Activated T-cell treated with anti-CD3 and anti-CD28 coated beads, Interleukin-2, amount 50 U/mL, for 72 hours (primary cell): ENCODE measurements around the gene SNORC. TPM values are rescaled to one million over a fixed set of nuclear protein-coding genes. Genes with fewer than 3 reads are reported as not detected.
A peak's percentile ranks its signal among the peaks of the same experiment; 100 is the strongest.
"Not testable (repeated sequence)": the region's sequence is repeated elsewhere in the genome, so short reads cannot be mapped to it uniquely, and the experiment has no call there.

Experiments
- ATAC-seq, 2 donors: fragments of 150-1000 bp; cut with Tn5 transposase; replicated peaks in 1 of 2; 2 replicates each; pipeline ENCODE4 v1.10.0; 2021; ENCODE audit warnings: moderate library complexity in 2 of 2, mild to moderate bottlenecking in 1 of 2
- DNase-seq, 2 donors: peaks; one replicate each; pipeline ENCODE4 v3.0.0; 2021 to 2022; ENCODE audit warnings: mixed read lengths in 1 of 2
- H3K27ac Mint-ChIP-seq: one replicate; pipeline ENCODE4 v1.8.0; 2022; ENCODE audit warnings: mild to moderate bottlenecking, moderate library complexity, mixed read lengths
- H3K27me3 Mint-ChIP-seq: one replicate; pipeline ENCODE4 v1.8.0; 2022; ENCODE audit warnings: low read depth, mixed read lengths
- H3K36me3 Mint-ChIP-seq, 2 donors: one replicate each; pipeline ENCODE4 v1.8.0; 2022; ENCODE audit warnings: mixed read lengths in 2 of 2, mild to moderate bottlenecking in 1 of 2; ENCODE audit not compliant: insufficient read depth in 2 of 2
- H3K4me1 Mint-ChIP-seq: one replicate; pipeline ENCODE4 v1.8.0; 2022; ENCODE audit warnings: low read depth, mixed read lengths
- H3K4me3 Mint-ChIP-seq, 2 donors: one replicate each; pipeline ENCODE4 v1.8.0; 2022; ENCODE audit warnings: mild to moderate bottlenecking in 2 of 2, mixed read lengths in 2 of 2, moderate library complexity in 2 of 2
- H3K9me3 Mint-ChIP-seq, 2 donors: one replicate each; pipeline ENCODE4 v1.8.0; 2022; ENCODE audit warnings: mixed read lengths in 2 of 2
- total RNA-seq, 2 donors: library from RNA; stranded (reverse); gene quantifications; one replicate each; pipeline ENCODE4 v1.2.3, GENCODE V29; 2022

The SNORC gene
- total RNA-seq, 2 donors from 2014 or later, result 4.0 to 4.1 TPM

- DNase-seq, result no peak
- H3K9me3 Mint-ChIP-seq, result no peaks in the 10 kb centered on the region
- peak overlapping the region; percentile 15 for H3K27ac Mint-ChIP-seq
- no peaks in the 10 kb centered on the region for H3K36me3 Mint-ChIP-seq
- peaks cover 15% of the 10 kb centered on the region for H3K4me1 Mint-ChIP-seq
- ATAC-seq, result no peak
- H3K27me3 Mint-ChIP-seq, result peaks cover 10% of the 10 kb centered on the region
- H3K4me3 Mint-ChIP-seq, result no peak overlapping the region
Observed at GRCh38 chr2:232896720-232897597, 26.9 kb downstream of the SNORC start.

GRCh38 chr2:232897598-232898408, 27.7 kb downstream of the SNORC start:
- DNase-seq, result peak; percentile 56 to 62
- Mint-ChIP-seq H3K27me3 (peaks cover 1% of the 10 kb centered on the region), H3K27ac (peak overlapping the region; percentile 54), H3K4me1 (peaks cover 18% of the 10 kb centered on the region), H3K4me3 (no peak overlapping the region), H3K36me3 (no peaks in the 10 kb centered on the region), H3K9me3 (no peaks in the 10 kb centered on the region)
- ATAC-seq, result peak; percentile 73 to 76

- H3K4me3 Mint-ChIP-seq, result no peak overlapping the region
- no peak overlapping the region for H3K27ac Mint-ChIP-seq
- H3K9me3 Mint-ChIP-seq, result no peaks in the 10 kb centered on the region
- ATAC-seq, result no peak
- peaks cover 18% of the 10 kb centered on the region for H3K4me1 Mint-ChIP-seq
- H3K36me3 Mint-ChIP-seq, result no peaks in the 10 kb centered on the region
- no peak for DNase-seq
- H3K27me3 Mint-ChIP-seq, result no peaks in the 10 kb centered on the region
Observed at GRCh38 chr2:232898592-232899543, 28.8 kb downstream of the SNORC start.

GRCh38 chr2:232900811-232901735, 31.0 kb downstream of the SNORC start:
- ATAC-seq, result peak in 1 of 2 donors; percentile 1
- no peak overlapping the region for H3K27ac Mint-ChIP-seq
- no peaks in the 10 kb centered on the region for H3K36me3 Mint-ChIP-seq
- H3K4me1 Mint-ChIP-seq, result peaks cover 15% of the 10 kb centered on the region
- peak overlapping the region in 1 of 2 donors; percentile 6 for H3K4me3 Mint-ChIP-seq
- H3K9me3 Mint-ChIP-seq, result no peaks in the 10 kb centered on the region
- no peaks in the 10 kb centered on the region for H3K27me3 Mint-ChIP-seq
- DNase-seq, result no peak

DNA sequence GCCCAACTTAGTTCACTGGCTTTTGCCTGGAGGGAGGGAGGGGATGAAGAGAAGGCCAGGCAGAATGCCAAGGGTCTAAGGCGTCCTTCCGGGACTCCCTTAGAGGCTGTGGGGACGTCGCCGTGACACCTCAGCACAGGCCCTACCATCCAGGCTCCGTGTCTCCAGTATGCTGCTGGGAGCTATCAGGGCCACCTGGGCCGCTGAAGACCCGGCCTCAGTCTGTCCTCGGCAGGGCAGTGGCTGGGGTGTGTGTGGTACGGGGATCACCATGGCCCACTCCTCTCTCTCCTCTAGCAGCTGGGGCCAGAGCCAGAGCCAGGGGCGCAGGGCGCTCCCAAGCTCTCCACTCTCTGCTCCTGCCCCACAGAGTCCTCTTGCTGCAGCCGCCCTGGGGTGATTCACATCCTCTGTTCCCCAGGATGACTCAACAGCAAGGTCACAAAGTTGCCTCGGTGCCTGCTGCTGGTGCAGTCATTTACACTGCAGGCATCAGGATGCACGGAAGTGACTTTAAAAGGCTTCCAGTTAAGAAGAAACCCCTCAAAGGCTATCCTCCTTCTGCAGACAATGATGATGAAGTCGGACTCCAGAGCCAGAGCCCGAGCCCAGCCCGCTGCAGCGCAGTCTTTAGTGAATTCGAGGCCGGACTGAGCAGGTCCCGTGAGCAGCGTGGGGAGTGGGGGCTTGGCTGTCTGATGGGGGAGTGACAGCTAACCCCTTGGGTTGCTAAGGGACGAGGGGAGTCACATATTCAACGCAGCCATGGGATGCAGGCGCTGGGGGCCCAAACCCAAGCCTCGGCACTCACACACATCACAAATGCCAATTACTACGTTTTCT, 31.9 kb downstream of the SNORC start:
- H3K9me3 Mint-ChIP-seq, result no peaks in the 10 kb centered on the region
- peak; percentile 64 to 72 for DNase-seq
- H3K27ac Mint-ChIP-seq, result no peak overlapping the region
- no peaks in the 10 kb centered on the region for H3K27me3 Mint-ChIP-seq
- H3K4me3 Mint-ChIP-seq, result peak overlapping the region; percentile 31 to 33
- ATAC-seq, result peak; percentile 87 to 89
- H3K36me3 Mint-ChIP-seq, result no peaks in the 10 kb centered on the region
- peaks cover 13% of the 10 kb centered on the region for H3K4me1 Mint-ChIP-seq

DNA sequence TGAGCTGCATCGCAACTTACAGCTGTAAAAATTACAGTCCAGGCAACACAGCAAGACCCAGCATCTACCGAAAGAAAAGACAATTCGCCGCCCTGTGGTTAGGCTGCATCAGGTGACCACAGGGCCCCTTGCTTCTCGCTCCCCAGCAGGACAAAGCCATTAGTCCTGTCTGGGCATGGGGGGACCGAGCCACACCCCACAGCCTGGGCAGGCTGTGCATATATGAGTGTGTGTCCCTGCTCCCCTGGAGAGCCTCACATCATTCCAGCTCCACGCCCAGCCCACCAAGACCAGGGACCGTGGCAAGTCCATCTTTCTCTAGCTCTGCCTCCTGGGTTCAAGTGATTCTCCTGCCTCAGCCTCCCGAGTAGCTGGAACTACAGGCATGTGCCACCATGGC, 33.9 kb downstream of the SNORC start:
- DNase-seq, result no peak

GRCh38 chr2:232906867-232907717, 37.0 kb downstream of the SNORC start:
- H3K9me3 Mint-ChIP-seq, H3K27ac Mint-ChIP-seq, DNase-seq, ATAC-seq, H3K36me3 Mint-ChIP-seq, H3K4me3 Mint-ChIP-seq, H3K4me1 Mint-ChIP-seq: not testable (repeated sequence)
- H3K27me3 Mint-ChIP-seq, result peaks cover 30% of the 10 kb centered on the region

More for the DNA sequence above, 33.9 kb downstream of the SNORC start:
- peaks cover 13% of the 10 kb centered on the region for H3K4me1 Mint-ChIP-seq
- peaks cover 4% of the 10 kb centered on the region for H3K27me3 Mint-ChIP-seq
- H3K36me3 Mint-ChIP-seq, result no peaks in the 10 kb centered on the region
- H3K27ac Mint-ChIP-seq, result no peak overlapping the region
- ATAC-seq, result no peak
- H3K9me3 Mint-ChIP-seq, result no peaks in the 10 kb centered on the region
- H3K4me3 Mint-ChIP-seq, result no peak overlapping the region

GRCh38 chr2:232907718-232908085, 37.6 kb downstream of the SNORC start:
- DNase-seq, H3K36me3 Mint-ChIP-seq, ATAC-seq, H3K4me3 Mint-ChIP-seq, H3K27ac Mint-ChIP-seq, H3K4me1 Mint-ChIP-seq, H3K9me3 Mint-ChIP-seq: not testable (repeated sequence)
- peaks cover 36% of the 10 kb centered on the region for H3K27me3 Mint-ChIP-seq

DNA sequence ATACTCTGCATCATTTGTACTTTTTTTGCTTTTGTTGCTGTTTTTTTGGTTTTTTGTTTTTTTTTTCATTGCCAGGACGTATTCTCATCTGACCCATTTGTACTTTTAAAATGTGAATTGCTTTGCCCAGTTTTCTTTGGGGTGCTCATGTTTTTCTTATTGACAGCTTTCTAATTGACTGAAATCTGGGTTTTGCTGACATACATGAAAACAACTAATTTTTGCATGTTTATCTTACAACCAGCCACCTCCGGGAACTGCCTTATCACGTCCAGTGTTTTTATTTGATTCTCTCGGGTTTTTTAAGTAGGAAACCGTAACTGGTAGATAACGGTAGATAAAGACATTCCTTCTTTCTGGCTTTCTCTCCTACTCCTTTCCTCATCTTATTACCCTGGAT, 38.6 kb downstream of the SNORC start:
- Mint-ChIP-seq H3K27ac (no peak overlapping the region), H3K4me1 (no peaks in the 10 kb centered on the region), H3K36me3 (peaks cover 6 to 8% of the 10 kb centered on the region in 2 donors), H3K9me3 (peaks cover 7 to 8% of the 10 kb centered on the region in 2 donors), H3K4me3 (no peak overlapping the region), H3K27me3 (peaks cover 44% of the 10 kb centered on the region)
- no peak for ATAC-seq
- DNase-seq, result no peak

- H3K27me3 Mint-ChIP-seq, result peaks cover 49% of the 10 kb centered on the region
- H3K27ac Mint-ChIP-seq, result no peak overlapping the region
- no peak overlapping the region for H3K4me3 Mint-ChIP-seq
- H3K36me3 Mint-ChIP-seq, result peaks cover 6 to 11% of the 10 kb centered on the region in 2 donors
- H3K9me3 Mint-ChIP-seq, result peaks cover 7 to 8% of the 10 kb centered on the region in 2 donors
- H3K4me1 Mint-ChIP-seq, result no peaks in the 10 kb centered on the region
- no peak for ATAC-seq
- DNase-seq, result no peak
Observed at GRCh38 chr2:232910376-232910775, 40.3 kb downstream of the SNORC start.
